Activated CD4-positive, alpha-beta T cell treated with anti-CD3 and anti-CD28 coated beads, Interleukin-2, amount 10 ng/mL, durations not matched to agents 7 days and 5 days (primary cell): Measurements from ENCODE around the gene C12orf60. TPM values are rescaled to one million over a fixed set of nuclear protein-coding genes. Genes with fewer than 3 reads are reported as not detected.

Source experiments
- CTCF ChIA-PET: fragments of 350-600 bp; sonication (Branson Sonifier 250); formaldehyde crosslinking; loops from one replicate; lab custom pipeline; 2021; ENCODE audit warnings: antibody characterized with exemption; lab: Charles Lee
- POLR2A ChIA-PET: fragments of 350-600 bp; sonication (Branson Sonifier 250); formaldehyde crosslinking; loops from one replicate; lab custom pipeline; 2021; ENCODE audit warnings: antibody characterized with exemption; lab: Charles Lee
- DNase-seq: peaks from one replicate; pipeline ENCODE4 v3.0.0-alpha.2; 2020
- H3K27ac Mint-ChIP-seq: one replicate; pipeline ENCODE4 v1.8.0; 2021; ENCODE audit warnings: mild to moderate bottlenecking, moderate library complexity, mixed read lengths
- H3K27me3 Mint-ChIP-seq: one replicate; pipeline ENCODE4 v1.8.0; 2021; ENCODE audit warnings: mixed read lengths
- H3K36me3 Mint-ChIP-seq: one replicate; pipeline ENCODE4 v1.8.0; 2021; ENCODE audit warnings: low read depth, mixed read lengths
- H3K4me1 Mint-ChIP-seq: one replicate; pipeline ENCODE4 v1.8.0; 2021; ENCODE audit warnings: mixed read lengths
- H3K4me3 Mint-ChIP-seq: one replicate; pipeline ENCODE4 v1.8.0; 2021; ENCODE audit warnings: mild to moderate bottlenecking, moderate library complexity, mixed read lengths
- H3K9me3 Mint-ChIP-seq: one replicate; pipeline ENCODE4 v1.8.0; 2021; ENCODE audit warnings: mixed read lengths
- total RNA-seq, 2 experiments: library from RNA; stranded (reverse); gene quantifications; one replicate each; pipeline ENCODE4 v1.2.3, GENCODE V29; 2021

C12orf60 gene
- total RNA-seq, 2 experiments from 2014 or later: 1.00 to 1.3 TPM

DNA sequence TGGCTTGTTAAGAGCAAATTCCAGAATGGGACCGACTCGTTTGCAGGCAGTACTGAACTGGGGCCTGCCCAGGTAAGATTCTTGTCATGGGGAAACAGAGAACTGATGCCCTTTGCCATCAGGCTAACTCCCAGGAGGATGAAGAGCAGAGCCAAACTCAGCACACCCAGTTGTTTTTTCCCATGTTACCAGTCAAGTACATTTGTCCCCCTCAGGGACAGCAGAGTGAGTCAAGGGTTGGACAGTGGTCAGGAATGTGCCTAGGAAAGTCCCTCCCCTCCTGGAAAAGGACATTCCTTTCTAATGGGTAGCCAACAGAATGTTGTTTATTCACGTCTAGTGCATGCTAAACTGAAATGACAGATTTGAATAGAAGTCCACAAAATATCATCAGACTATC is 38.3 kb downstream of the C12orf60 start:
- no peak overlapping the region for H3K4me3 Mint-ChIP-seq
- ChIA-PET CTCF (interaction anchor here (0.5 kb wide), 1 partner anchor 244 kb away, joined by 4 read pairs; no protein-coding TSS in a partner anchor), POLR2A (no interaction called here)
- H3K4me1 Mint-ChIP-seq: peaks cover 5% of the 10 kb centered on the region
- no peak overlapping the region for H3K27ac Mint-ChIP-seq
- no peaks in the 10 kb centered on the region for H3K9me3 Mint-ChIP-seq
- no peaks in the 10 kb centered on the region for H3K36me3 Mint-ChIP-seq
- DNase-seq: no peak
- H3K27me3 Mint-ChIP-seq: peaks cover 16% of the 10 kb centered on the region

DNA sequence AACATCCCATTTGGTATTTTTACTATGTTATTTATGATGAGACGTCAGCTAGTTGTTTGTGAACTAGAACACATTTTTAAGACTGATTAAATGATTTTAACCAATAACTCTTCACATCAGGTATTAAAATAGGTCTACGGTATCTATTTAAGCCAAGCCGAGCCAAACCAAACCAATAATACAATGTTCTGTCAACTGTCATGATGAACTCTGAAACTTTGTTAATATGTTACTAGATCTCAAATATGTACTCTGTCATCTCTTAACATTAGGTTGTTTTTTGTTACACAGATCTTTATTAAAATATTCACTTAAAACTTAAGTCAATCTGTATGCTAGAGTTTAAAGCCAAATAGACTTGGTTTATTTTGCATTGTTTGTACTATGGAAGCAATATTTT is 38.8 kb downstream of the C12orf60 start:
- Mint-ChIP-seq H3K36me3 (no peaks in the 10 kb centered on the region), H3K27me3 (peaks cover 16% of the 10 kb centered on the region), H3K4me3 (no peak overlapping the region), H3K4me1 (peaks cover 5% of the 10 kb centered on the region), H3K27ac (no peak overlapping the region), H3K9me3 (no peaks in the 10 kb centered on the region)
- ChIA-PET CTCF (no interaction called here), POLR2A (no interaction called here)
- no peak for DNase-seq

DNA sequence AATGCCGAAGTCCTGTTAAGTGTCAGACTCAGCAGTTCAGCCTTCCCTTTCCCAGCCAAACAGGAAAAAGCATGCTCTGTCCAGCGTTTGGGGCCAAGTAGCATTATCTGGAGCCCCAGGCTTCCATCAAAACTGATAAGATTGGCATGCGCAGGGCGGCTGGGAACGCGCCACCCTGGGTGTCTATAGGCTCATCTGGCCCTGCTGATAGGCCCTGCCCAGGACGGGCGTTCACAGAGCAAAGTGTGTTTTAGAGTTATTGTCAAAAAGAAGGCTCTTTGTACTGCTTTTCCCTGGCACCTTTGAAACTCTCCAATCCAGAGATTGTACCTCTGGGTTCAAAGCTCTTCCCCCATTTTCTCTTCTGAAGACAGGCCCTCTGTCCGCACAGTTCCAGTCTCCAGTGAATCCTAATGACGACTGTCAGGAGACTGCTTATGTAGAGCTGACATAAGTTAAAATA is 40.0 kb downstream of the C12orf60 start, which contains the start of gene ART4:
TSS of gene ART4 (minus strand) at position 102 of the 463 bp plus-strand sequence. CDS start 413 bp downstream, outside the sequence.
- H3K4me1 Mint-ChIP-seq: peaks cover 5% of the 10 kb centered on the region
- H3K27me3 Mint-ChIP-seq: peaks cover 15% of the 10 kb centered on the region
- H3K4me3 Mint-ChIP-seq: no peak within 1 kb of the TSS
- H3K9me3 Mint-ChIP-seq: no peaks in the 10 kb centered on the region
- H3K27ac Mint-ChIP-seq: no peak within 1 kb of the TSS
- ChIA-PET CTCF (no interaction called here), POLR2A (no interaction called here)
- no peak for DNase-seq
- no peaks in the 10 kb centered on the region for H3K36me3 Mint-ChIP-seq

DNA sequence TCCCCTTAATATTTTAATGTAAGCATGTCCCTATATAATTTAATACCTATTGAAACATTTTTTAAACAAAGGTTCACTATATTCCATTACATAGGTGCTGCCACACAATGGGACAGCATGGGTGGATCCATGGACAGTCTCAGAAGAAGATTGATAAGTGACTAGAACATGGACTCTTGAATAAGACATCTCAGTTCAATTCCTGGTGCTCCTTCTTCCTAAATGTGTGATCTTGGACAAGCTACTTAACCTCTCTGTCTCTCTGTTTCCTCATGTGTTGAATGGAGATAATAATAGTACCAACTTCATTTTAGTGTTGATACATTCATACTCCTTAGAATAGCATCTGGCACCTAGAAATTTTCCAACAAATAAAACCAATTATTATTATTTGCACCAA is 40.9 kb downstream of the C12orf60 start:
- no peak overlapping the region for H3K4me3 Mint-ChIP-seq
- ChIA-PET CTCF (interaction anchor here (0.6 kb wide), 1 partner anchor 14 kb away, joined by 3 read pairs; no protein-coding TSS in a partner anchor), POLR2A (no interaction called here)
- H3K27ac Mint-ChIP-seq: no peak overlapping the region
- H3K4me1 Mint-ChIP-seq: peaks cover 5% of the 10 kb centered on the region
- peaks cover 12% of the 10 kb centered on the region for H3K27me3 Mint-ChIP-seq
- no peaks in the 10 kb centered on the region for H3K9me3 Mint-ChIP-seq
- DNase-seq: no peak
- no peaks in the 10 kb centered on the region for H3K36me3 Mint-ChIP-seq

DNA sequence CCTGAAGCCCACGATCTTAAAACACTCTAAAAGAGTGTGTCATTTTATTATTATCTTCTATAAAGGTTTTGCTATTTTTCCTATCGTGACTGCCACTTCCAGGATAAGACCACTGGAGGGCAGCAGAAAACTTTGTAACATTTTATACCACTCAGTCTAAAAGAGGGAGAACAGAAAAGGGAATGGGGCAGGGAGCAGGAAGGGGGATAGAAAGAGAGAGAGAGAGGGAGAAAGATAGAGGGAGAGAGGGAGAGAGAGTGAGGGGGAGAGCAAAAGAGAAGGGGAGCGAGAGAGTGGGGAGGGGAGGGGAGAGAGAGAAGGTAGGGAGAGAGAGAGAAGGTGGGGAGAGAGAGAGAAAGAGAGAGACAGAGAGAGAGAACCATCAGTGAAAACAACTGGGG is 41.9 kb downstream of the C12orf60 start:
- ChIA-PET POLR2A (no interaction called here), CTCF (interaction anchor here (1.1 kb wide), 1 partner anchor 150 kb away, joined by 4 read pairs; no protein-coding TSS in a partner anchor)
- H3K9me3 Mint-ChIP-seq: no peaks in the 10 kb centered on the region
- no peaks in the 10 kb centered on the region for H3K36me3 Mint-ChIP-seq
- H3K27ac Mint-ChIP-seq: no peak overlapping the region
- peaks cover 6% of the 10 kb centered on the region for H3K27me3 Mint-ChIP-seq
- H3K4me3 Mint-ChIP-seq: no peak overlapping the region
- DNase-seq: peak; percentile 55
- peaks cover 5% of the 10 kb centered on the region for H3K4me1 Mint-ChIP-seq

DNA sequence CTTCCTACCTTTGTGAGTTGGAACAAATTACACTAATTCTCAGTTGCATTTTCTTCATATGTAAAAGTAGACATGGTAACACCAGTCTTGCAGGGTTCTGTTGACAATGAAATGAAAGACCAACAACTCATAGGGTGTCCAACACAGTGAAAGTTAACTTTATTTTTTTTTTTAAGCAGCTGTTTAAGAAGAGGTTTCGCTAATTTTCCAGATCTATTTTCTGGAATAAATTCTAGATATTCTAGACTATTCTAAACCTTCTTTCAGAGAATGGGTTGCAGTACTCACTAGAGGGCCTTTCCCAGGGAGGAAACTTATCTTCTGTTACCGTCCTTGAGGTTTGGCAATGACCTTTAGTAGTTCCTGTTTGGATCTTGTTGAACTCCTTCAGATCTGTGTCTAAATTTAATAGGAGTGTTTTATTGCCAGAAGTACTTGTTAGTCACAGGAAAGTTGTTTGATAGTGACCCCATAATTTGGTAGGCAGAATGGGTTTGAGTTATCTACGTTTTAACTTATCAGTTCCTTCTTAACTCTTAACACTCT is 42.6 kb downstream of the C12orf60 start:
- POLR2A ChIA-PET: no interaction called here
- no peak overlapping the region for H3K4me3 Mint-ChIP-seq
- DNase-seq: no peak
- peaks cover 3% of the 10 kb centered on the region for H3K27me3 Mint-ChIP-seq
- CTCF ChIA-PET: interaction anchor here (0.6 to 1.9 kb wide), 3 partner anchors 10 to 150 kb away, joined by 3 to 8 read pairs (median 4); no protein-coding TSS in a partner anchor
- no peaks in the 10 kb centered on the region for H3K36me3 Mint-ChIP-seq
- no peaks in the 10 kb centered on the region for H3K9me3 Mint-ChIP-seq
- peaks cover 5% of the 10 kb centered on the region for H3K4me1 Mint-ChIP-seq
- no peak overlapping the region for H3K27ac Mint-ChIP-seq

DNA sequence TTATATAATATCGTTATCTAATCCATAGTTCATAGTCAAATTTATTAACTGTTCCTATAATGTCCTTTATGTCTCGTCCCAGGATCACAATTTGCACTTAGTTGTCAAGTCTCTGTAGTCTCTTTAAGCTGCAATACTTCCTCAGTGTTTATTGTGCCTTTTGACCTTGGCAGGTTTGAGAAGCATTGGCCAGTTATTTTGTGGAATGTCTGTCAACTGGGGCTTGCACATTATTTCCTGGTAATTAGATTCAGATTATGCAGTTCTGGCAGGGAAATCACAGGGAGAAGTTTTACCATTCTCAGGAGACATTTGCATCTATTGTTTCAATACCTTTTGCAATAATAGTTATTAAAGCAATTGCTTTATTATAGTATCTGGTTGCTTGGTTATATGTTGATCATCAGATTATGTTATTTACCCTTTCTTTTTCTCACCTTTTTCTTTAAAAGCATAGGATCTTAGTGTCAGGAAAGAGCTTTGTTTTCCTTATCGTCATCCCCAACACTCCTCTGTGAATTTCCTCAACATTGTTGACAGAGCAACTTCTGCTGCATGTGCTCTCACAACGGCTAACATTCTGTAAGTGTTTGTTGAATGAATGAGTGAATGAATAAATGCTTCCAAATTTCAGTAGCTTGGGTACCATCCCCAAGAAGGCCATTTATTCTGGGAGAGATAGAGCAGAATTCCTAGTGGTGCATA is 43.6 kb downstream of the C12orf60 start:
- H3K4me3 Mint-ChIP-seq: no peak overlapping the region
- POLR2A ChIA-PET: no interaction called here
- H3K27ac Mint-ChIP-seq: no peak overlapping the region
- CTCF ChIA-PET: interaction anchor here (1.2 to 1.9 kb wide), 2 partner anchors 19 to 149 kb away, joined by 3 to 8 read pairs; no protein-coding TSS in a partner anchor
- peaks cover 5% of the 10 kb centered on the region for H3K4me1 Mint-ChIP-seq
- no peaks in the 10 kb centered on the region for H3K36me3 Mint-ChIP-seq
- no peak for DNase-seq
- H3K9me3 Mint-ChIP-seq: no peaks in the 10 kb centered on the region
- H3K27me3 Mint-ChIP-seq: no peaks in the 10 kb centered on the region

DNA sequence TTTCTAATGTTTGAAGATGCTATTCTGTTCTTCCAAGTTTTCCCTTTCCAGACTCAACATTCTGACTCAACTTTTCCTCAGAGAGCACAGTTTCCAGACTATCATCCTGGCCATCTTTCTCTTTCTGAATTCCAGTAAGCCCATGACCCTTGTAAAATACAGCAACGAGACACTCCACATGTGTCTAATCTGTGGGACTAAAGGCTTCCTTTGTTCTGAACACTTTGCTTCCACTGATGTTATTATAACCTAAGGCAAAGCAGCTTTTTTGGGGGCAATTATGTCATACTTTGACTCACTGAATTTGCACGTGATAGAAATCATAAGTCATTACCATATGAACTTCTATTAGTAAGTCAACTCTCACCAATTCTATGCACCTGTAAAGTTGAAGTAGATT is 46.2 kb downstream of the C12orf60 start:
- Mint-ChIP-seq H3K27ac (no peak overlapping the region), H3K27me3 (no peaks in the 10 kb centered on the region), H3K4me3 (no peak overlapping the region), H3K4me1 (peaks cover 5% of the 10 kb centered on the region), H3K36me3 (no peaks in the 10 kb centered on the region), H3K9me3 (no peaks in the 10 kb centered on the region)
- DNase-seq: no peak
- ChIA-PET CTCF (no interaction called here), POLR2A (no interaction called here)

DNA sequence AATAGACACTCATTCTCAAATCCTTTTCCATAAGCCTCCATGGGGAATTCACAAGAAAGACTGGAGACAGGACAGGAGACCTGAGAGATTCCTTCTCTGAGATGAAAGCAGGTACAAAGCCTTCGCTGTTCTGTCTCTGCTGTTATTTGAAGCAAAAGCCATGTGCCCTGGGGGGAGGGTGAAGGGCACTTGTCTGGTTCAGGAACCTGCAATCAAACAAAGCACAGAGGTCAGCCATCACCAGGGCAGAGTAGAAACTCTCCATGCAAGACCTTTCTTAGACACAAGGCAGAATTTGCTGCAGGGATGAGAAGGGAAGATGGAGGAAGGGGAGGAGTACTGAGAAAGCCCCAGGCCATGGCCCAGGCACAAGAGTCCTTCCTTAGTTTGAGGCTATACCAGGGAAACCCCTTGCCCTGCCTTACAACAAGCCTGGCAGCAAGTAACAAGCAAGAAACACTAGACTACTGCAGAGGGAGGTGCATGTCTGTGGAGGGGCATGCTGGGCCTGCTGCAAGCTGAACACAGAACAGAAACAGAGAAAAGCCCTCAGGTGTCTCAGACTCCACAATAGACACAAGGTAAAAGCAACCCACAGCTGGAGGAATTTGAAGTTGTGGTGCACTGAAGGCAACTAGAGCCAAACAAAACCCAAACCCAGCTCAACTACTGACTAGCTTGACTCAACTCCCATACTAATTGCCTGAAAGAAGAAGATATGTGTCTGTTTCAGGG is 47.6 kb downstream of the C12orf60 start:
- Mint-ChIP-seq H3K4me3 (no peak overlapping the region), H3K27ac (no peak overlapping the region), H3K27me3 (no peaks in the 10 kb centered on the region), H3K4me1 (peaks cover 2% of the 10 kb centered on the region), H3K9me3 (no peaks in the 10 kb centered on the region), H3K36me3 (no peaks in the 10 kb centered on the region)
- ChIA-PET POLR2A (no interaction called here), CTCF (interaction anchor here (0.7 to 0.8 kb wide), 2 partner anchors 266 to 371 kb away, joined by 3 read pairs; no protein-coding TSS in a partner anchor)
- no peak for DNase-seq

DNA sequence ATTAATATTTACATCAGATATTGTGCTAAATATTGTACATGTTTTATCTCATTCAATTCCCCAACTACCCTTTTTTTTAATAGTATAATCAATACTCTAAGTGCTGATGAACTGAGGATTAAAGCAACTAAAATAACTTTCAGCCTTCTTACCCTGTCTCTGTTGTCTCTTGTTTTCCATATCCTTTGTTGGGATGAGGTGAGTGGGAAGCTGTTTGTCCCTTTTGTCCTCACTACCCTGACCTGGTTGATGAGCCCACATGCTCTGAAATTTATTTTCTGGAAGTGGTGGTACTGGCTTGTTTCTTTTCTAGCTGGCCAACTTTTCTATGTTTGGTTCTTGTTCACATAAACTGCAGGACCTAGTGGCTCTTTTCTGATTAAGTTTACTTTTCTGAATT is 49.4 kb downstream of the C12orf60 start:
- H3K27ac Mint-ChIP-seq: no peak overlapping the region
- H3K4me3 Mint-ChIP-seq: no peak overlapping the region
- H3K27me3 Mint-ChIP-seq: peaks cover 3% of the 10 kb centered on the region
- no peak for DNase-seq
- H3K4me1 Mint-ChIP-seq: no peaks in the 10 kb centered on the region
- CTCF ChIA-PET: interaction anchor here (0.6 to 0.9 kb wide), 3 partner anchors 142 to 1744 kb away, joined by 3 to 4 read pairs (median 3); no protein-coding TSS in a partner anchor
- no peaks in the 10 kb centered on the region for H3K36me3 Mint-ChIP-seq
- POLR2A ChIA-PET: no interaction called here
- H3K9me3 Mint-ChIP-seq: peaks cover 8% of the 10 kb centered on the region

DNA sequence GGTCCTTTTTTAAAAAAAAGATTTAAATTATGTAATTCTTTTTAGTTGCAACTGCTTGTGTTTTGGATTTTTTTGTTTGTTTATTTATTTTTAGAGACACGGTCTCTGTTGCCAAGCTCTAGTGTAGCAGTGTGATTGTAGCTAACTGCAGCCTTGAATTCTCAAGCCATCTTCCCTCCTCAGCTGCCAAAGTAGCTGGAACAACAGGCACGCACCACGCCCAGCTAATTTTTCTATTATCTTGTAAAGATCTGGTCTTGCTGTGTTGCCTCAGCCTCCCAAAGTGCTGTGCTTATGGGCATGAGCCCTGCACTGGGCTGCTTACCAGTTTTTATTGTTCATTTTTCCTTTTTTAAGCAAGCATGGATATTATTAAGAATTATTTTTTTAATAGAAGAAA is 50.5 kb downstream of the C12orf60 start:
- peaks cover 10% of the 10 kb centered on the region for H3K9me3 Mint-ChIP-seq
- no peak for DNase-seq
- no peak overlapping the region for H3K4me3 Mint-ChIP-seq
- H3K36me3 Mint-ChIP-seq: no peaks in the 10 kb centered on the region
- ChIA-PET POLR2A (no interaction called here), CTCF (interaction anchor here (0.8 kb wide), 1 partner anchor 14 kb away, joined by 3 read pairs; no protein-coding TSS in a partner anchor)
- H3K27ac Mint-ChIP-seq: no peak overlapping the region
- H3K4me1 Mint-ChIP-seq: no peaks in the 10 kb centered on the region
- H3K27me3 Mint-ChIP-seq: peaks cover 3% of the 10 kb centered on the region

DNA sequence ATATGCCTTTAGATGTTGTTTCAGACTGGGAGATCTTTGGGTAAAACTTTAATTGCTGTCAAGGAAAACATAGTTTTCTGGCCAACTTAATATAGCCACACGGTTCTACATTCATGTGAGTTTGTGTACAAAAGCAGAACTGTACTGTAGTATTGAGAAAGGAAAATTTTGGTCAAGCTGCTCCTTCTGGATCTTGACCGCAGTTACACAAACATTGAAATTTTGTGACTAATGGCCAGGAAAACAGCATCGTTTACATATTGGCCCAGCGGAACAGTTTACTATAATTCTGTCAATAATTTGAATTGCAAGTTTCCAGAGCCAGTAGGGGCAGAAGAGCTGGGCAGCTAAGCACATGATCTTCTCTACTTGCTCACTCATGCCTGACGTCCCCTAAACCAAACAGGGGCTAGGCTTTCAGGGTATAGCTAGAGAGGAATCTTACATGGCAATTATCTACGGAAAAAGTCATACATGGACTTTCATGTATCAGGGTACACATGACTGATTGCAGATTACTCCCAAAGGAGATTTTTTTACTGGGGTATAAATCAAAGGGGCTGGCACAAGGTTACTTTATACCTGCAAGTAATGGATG is 51.2 kb downstream of the C12orf60 start:
- no peak overlapping the region for H3K4me3 Mint-ChIP-seq
- no peaks in the 10 kb centered on the region for H3K36me3 Mint-ChIP-seq
- H3K27ac Mint-ChIP-seq: no peak overlapping the region
- no peak for DNase-seq
- peaks cover 12% of the 10 kb centered on the region for H3K9me3 Mint-ChIP-seq
- H3K27me3 Mint-ChIP-seq: peaks cover 3% of the 10 kb centered on the region
- ChIA-PET CTCF (interaction anchor here (0.8 kb wide), 1 partner anchor 13 kb away, joined by 3 read pairs; no protein-coding TSS in a partner anchor), POLR2A (no interaction called here)
- no peaks in the 10 kb centered on the region for H3K4me1 Mint-ChIP-seq
